Activated CD4-positive, alpha-beta T cell treated with anti-CD3 and anti-CD28 coated beads for 24 hours (primary cell): ENCODE data around the gene ADAM12.

Experiments
- DNase-seq, 2 donors: peaks; one replicate each; pipeline ENCODE4 v3.0.0-alpha.2; 2020; ENCODE audit warnings: low read depth in 2 of 2

Gene ADAM12

GRCh38 chr10:126122881-126123280, 265.4 kb downstream of the ADAM12 start:
- DNase-seq, result no peak

- DNase-seq, result no peak
Measured at GRCh38 chr10:126119599-126119998, 268.7 kb downstream of the ADAM12 start.

GRCh38 chr10:126118476-126118875, 269.8 kb downstream of the ADAM12 start:
- DNase-seq, result no peak

- no peak for DNase-seq
Measured at GRCh38 chr10:126117196-126117595, 271.1 kb downstream of the ADAM12 start.

- no peak for DNase-seq
Measured at GRCh38 chr10:126115886-126116285, 272.4 kb downstream of the ADAM12 start.

GRCh38 chr10:126114884-126115555, 273.3 kb downstream of the ADAM12 start:
- no peak for DNase-seq

- DNase-seq, result no peak
Measured at GRCh38 chr10:126111516-126111915, 276.8 kb downstream of the ADAM12 start.

- no peak for DNase-seq
Measured at GRCh38 chr10:126110489-126111180, 277.6 kb downstream of the ADAM12 start.

- DNase-seq, result no peak
Measured at GRCh38 chr10:126109893-126110292, 278.4 kb downstream of the ADAM12 start.

GRCh38 chr10:126108693-126109092, 279.6 kb downstream of the ADAM12 start:
- DNase-seq, result no peak

- DNase-seq, result no peak
Measured at GRCh38 chr10:126104767-126105166, 283.5 kb downstream of the ADAM12 start.

GRCh38 chr10:126102636-126103035, 285.6 kb downstream of the ADAM12 start:
- DNase-seq, result no peak

GRCh38 chr10:126101736-126102135, 286.5 kb downstream of the ADAM12 start:
- no peak for DNase-seq

GRCh38 chr10:126101325-126101724, 287.0 kb downstream of the ADAM12 start:
- DNase-seq, result no peak

- no peak for DNase-seq
Measured at GRCh38 chr10:126099366-126099765, 288.9 kb downstream of the ADAM12 start.

GRCh38 chr10:126098226-126098581, 290.1 kb downstream of the ADAM12 start:
- DNase-seq, result no peak

- DNase-seq, result no peak
Measured at GRCh38 chr10:126097558-126098225, 290.6 kb downstream of the ADAM12 start.

- DNase-seq, result no peak
Measured at GRCh38 chr10:126094537-126094936, 293.7 kb downstream of the ADAM12 start.

- DNase-seq, result no peak
Measured at GRCh38 chr10:126092366-126093215, 295.7 kb downstream of the ADAM12 start.

- DNase-seq, result no peak
Measured at GRCh38 chr10:126090911-126091728, 297.2 kb downstream of the ADAM12 start.

- DNase-seq, result no peak
Measured at GRCh38 chr10:126090443-126090842, 297.8 kb downstream of the ADAM12 start.
